GM19452 (cell line): ENCODE measurements around the gene UACA.

Experiments
- ATAC-seq: cut with Tn5 transposase; IDR thresholded peaks from one replicate; pipeline ENCODE4 v1.9.1; 2021; ENCODE audit not compliant: unreplicated experiment

The UACA gene

DNA sequence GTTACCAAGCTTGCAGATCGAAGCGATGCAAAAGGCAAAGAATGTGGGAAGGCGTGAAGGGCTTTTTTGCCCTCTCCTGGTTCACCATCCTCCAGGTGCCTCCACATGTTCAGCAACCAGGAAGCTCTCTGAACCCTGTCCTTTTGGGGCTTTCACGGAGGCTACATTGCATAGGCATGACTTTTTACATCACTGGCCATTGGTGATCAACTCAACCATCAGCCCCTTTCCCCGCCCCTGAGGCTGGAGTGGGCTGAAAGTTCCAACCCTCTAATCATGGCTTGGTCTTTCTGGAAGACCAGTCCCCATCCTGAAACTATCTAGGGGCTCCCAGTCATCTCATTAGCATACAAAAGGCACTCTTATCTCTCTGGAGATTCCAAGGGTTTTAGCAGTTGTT lies 52.6 kb downstream of the UACA start:
- ATAC-seq = no peak

DNA sequence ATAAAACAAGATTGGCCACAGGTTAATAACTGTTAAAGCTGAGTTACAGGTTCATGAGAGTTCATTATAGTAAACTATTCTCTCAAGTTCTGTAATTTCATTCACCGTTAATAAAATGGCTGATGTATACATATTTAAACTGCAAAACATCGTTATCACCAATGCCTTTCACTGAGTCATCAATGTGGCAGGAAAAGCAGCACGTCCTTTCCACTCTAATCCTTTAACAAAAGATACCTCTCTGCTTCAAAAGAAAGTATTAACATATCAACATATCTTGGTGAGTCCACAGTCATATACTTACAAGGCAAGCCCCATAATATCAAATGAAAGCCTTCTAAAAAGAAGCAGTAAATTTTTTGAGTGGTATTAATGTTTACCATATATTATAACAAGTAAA lies 54.5 kb downstream of the UACA start:
- ATAC-seq = no peak

DNA sequence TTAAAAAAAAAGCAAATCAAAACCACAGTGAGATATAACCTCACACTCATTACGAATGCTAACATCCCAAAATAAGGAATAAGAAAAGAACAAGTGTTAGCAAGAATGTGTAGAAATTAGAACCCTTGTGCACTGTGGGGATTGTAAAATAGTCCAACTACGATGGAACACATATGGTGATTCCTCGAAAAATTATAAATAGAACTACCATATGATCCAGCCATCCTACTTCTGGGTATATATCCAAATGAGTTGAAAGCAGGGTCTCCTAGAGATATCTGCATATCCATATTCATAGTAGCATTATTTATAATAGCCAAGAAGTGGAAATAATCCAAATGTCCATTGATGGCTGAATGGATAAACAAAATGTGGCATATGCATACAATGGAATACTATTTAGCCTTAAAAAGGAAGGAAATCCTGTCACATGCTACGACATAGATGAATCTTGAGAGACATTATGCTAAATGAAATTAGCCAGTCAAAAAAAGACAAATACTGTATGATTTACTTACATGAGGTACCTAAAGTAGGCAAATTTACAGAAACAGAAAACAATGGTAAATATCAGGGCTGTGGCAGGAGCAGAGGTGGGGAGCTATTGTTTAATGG lies 55.6 kb downstream of the UACA start:
- no peak for ATAC-seq

DNA sequence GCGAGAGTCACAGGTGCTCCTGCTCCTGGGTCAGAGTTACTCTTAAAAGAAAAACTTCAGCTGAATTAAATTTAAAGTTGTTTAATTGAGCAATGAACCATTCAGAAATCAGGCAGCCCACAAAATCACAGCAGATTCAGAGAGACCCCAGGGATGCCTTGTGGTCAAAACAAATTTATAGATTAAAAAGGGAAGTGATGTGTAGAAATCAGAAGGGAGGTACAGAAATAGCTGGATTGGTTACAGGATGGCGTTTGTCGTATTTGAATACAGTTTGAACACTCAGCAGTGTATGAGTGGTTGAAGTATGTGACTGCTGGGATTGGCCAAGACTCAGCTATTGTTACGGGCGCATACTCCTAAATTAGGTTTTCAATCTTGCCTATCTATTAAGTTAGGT lies 58.6 kb downstream of the UACA start:
- ATAC-seq = no peak

DNA sequence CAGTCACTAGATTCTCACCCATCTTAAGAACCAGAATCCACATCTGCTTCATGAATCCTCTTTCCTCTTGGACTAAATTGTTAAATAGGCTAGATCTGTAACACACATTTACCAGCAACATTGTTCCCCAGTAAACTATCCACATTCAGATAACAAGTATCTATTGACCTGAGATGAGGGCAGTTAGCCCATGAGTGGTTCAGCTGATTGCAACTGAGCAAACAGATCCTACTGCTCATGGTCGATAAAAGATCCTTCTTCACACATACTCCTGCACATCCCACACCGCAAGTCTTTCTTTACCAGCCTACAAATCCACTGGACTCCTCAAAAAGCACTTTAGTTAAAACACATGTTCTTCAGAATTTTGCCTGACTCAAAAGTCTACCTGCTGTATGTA lies 59.2 kb downstream of the UACA start:
- no peak for ATAC-seq

DNA sequence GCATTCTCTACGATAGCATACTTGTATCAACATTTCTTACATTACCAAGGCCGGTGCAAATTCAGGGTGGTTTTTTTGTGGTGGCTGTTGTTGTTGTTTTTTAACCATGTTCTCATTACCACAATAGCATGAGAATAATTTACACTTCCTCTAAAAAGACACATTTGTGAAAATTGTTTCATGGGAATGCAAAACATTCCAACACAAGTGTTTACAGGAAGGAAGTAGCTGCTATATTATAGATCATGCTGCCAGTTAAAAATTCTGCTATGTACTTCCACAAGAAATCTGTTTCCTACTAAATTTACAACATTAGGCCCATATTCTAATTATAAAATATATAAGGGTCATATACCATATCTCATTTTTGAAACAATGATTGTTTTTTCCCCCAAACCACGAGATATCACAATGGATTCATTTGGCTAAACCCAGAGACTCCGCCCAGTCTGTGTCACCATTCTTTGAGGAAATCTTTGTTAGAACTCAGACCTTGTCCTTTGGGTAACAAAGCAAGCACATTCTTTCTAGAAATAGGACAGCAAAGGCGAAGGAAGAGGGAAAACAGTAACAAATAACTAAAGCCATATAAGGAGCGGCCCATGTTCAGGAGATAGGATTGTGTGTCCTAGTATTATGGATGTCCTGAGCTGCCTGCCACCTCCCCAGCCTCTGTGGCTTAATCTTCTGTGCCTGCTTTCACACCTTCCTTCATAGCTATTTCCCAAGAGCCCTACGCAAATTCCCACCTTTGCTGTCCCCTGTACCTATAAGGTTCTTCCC lies 60.1 kb downstream of the UACA start:
- no peak for ATAC-seq

DNA sequence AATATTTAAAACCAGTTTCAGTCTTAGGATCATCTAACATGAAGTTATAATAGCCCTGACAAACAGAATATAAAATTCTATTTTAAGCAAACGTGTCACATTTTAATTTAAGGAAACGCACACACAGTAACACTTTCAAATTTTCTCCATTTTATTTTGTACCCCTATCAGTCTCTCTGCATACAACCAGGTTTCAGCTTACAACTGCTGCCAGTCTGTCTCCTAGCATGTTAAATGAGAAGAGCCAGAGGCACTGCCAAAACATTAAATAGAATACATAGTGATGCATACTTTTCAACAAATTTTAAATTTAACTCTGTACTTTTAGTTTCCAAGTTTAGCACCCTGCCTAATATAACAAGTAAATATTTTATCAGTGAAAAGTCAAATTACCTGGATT lies 60.8 kb downstream of the UACA start:
- ATAC-seq = no peak

DNA sequence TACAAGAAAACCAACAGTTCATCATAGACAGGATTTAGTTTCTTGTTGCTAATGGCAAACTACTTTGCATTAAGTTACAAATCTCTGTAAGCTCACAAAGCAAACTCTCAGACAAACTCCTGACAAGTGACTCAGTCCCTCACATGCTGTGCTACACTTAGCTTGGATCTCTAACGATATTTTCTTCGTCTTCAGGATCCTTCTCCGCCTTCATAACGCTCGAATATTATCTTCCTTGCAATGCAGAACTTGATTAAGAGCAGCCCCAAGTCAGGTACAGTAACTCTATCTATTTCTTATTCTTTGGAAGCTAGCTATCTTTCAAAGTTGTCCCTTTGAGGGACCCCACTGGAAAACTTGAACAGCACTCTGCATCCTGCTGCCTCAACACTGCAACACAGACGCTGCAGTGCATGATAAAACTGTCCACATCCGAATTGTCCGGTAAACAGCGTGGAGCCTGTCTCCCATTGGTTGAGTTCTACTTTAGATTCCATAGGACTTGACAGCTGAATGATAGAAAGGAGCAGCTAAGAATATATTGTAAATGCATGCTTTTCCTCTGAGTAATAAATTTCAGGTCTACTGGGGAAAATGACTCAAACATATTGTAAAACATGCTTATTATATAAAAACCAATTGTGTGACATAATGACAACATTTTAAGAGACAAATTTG lies 61.3 kb downstream of the UACA start:
- ATAC-seq = no peak

DNA sequence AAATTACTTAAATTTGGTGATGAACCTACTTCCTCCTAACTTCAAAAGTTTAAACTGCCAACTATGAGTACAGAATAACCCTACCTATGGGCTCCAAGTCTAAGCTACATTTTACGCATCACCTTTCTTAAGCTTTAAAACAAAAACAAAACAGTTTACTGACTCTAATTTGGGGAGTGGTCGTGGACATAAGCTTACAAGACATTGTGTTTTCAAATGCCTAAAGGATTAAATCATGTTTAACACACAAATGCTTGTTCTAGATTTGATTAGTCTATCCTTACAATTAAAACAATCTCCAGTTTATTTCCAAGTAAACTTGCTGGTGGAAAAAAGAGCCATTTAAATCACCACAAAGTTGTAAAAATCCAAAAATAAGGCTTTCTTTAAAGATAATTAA lies 62.2 kb downstream of the UACA start:
- ATAC-seq = no peak

DNA sequence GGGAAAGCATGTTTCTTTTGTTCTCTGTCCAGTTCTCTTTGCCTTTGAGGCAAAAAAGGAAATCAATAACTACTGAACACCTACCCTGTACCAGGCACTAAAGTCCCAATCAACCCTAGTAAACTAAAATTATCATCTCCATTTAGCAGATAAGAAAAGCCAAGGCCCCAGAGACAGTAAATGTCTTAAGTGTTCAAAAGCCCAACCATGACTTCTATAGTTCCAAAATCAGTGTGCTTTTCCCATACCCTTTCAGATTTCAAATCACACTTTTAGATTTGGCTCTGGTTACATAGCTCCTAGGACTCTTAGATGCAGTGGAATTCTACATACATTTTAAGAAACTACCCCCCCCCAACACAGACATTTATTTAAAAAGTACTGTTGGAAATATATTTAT lies 63.5 kb downstream of the UACA start:
- no peak for ATAC-seq

DNA sequence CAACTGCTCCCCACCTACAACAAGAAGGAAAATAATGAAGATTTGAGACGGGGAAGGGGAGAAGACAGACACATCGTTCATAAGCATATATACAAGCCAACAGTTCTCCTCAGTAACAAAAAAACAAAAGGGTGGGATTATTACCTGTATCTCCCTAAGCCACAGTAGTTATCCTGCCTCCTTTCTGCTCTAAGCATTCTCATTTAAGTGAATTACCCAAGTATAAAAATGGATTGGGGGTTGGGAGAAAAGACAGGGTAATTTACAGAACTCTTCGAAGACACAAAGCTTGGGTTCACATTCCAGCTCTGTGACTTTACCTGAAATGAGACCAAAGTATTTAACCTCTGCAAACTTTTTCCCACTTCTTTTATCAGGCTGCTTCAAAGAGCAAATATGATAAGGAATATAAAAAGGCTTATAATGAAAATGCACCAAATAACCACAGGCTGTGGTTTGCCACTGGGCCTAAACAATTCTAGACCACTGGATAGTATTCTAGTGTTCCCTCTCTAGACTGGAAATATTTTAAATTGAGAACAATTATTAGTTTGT lies 64.4 kb downstream of the UACA start:
- no peak for ATAC-seq

DNA sequence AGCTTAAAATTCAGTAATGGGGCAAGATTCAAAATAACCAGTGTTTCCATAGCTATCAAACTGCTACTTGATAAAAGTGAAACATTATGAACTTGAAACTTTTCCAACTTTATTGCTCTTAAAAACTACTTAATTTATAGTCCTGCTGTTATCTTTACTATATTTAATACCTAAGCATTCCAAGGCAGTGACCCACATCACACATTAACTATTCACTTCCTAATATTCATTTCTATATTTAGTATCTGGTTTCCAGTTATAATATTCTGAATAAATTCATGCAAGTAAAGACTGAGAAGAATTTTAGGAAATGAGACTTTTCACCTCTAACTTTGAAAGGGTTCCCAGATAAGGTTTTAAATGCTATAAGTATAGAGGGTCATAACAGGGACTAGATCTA lies 64.9 kb downstream of the UACA start:
- no peak for ATAC-seq

DNA sequence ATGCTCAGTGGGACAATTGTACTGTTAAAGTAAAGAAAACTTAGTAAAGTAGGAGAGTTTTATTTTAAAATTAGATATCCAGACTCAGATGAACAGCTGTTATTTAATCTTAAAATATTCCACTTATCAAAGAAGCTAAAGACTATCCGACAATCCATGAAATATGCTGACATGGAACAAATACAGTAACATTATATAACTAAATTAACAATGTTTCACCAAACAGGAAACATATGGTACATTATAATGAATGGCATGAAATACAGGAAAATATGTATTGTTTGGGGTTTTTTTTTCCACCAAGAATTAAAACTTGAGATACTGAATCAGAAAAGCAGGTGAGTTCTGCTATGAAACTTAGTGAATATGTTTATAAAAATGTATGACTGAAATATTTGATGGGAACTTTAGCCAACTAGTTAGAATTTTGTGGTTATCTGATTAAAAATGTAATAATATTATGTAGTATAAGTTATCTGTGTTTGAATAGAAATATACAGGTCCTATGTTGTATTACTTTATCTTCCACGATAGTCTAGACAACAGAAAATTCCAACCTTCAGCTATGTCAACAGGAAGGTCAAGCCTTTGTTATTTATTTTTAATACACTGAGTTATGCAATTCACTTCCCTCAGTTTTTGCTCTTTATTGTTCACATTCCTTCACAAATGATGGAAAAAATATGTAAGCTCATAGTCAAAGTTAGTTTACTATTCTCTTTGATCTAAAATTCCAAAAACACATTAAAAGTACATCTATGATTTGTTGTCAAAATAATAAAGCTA lies 72.7 kb downstream of the UACA start:
- no peak for ATAC-seq

DNA sequence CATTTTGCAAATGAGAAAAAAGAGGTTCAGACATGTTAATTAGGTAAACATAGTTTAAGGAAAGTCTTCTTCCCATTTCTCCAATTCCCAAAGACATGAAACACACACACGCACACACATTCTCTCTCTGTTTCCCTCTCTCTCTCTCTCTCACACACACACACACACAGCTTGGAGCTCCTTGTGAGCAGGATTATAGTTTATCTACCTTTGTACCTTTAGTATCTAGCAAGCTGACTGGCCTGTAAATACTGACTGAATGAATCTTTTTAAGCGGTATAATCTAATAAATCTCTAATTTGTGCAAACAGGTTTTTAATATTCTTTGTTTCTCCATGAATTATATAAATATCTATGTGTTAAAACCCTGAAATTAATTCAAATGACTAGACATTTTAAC lies 73.3 kb downstream of the UACA start:
- no peak for ATAC-seq

DNA sequence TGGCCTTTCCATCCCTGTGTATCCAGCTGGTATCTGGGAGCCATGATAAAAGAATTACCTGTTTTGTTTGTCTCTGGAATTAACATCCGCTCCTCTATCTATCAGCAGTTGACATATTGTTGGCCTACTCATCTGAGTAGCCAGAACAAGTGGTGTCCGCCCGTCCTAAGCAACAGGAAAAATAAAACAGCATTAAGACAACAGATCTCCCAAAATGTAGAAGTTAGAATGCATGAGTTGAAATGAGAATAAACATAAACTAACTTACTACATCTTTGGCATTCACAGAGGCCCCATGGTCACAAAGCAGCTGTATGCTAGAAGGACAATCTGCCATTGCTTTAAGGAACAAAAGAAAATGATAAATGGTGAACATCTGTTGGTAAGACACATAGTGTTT lies 75.9 kb downstream of the UACA start:
- ATAC-seq = no peak

DNA sequence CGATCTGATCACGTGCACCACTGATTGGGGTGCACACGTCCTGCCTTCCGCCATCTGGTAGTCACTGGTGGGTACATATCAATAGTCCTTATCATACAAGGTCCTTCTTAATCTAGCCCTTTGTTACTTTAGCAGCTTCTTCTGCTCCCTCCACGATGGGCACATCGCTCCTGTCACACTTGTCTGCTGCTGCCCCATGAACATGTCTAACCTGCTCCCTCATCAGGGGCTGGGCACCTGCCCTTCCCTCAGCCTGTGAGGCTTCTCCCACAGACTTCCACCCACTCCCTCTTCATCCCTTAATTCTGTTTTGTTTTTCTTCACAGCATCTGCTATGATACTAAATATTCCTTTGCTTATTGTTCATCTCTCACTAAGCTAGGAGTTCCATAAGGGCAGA lies 82.5 kb downstream of the UACA start:
- no peak for ATAC-seq

DNA sequence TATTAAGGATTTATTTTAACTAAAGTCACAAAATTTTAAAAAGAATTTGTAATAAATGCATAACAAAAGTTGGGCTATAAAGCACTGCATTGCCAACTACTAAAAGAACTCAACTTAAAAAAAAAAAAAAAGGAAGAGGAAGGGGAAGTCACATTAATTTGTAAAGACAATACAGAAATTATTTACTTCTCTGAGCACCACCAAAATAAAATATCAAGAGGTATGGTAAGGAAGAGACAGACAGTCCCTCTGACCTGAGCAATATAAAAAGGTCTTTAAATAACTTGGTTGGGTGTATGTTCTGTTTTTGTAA lies 83.5 kb downstream of the UACA start:
- ATAC-seq = no peak

DNA sequence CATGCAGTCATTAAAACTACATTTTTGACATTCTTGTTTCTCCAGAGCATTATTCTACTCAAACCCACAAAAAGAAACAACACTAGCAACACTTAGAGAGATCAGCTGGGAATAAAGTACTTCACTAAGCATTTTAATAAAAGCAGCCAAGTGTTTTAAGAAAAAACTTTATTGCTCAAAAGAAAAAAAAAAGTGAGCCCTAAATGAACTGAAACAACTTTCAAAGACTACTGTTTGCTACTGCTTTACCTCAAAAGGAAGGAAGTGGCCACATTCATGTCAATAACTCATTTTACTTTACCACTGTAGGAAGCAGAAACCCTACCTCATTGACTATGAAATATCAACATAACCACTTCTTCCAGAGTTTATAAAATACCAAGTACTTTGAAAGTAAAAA lies 91.3 kb downstream of the UACA start:
- peak; percentile 72 for ATAC-seq

DNA sequence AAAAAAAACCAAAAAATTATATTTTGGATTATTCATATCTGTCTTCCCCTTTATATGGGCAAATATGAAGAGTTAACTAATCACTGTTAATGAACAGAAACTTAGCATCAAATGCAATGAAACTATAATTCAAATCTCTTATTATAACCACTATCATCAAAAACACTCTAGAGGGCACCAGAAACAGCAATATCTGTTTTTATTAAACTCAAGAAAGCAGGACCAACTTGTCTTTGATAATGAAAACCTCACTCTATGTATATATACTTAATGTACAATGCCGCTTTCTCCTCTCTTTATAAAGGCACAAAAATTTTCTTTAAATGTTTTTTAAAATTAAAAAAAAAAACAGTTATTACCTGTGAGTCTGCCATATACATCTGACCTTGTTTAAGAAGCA lies 92.7 kb downstream of the UACA start:
- no peak for ATAC-seq

DNA sequence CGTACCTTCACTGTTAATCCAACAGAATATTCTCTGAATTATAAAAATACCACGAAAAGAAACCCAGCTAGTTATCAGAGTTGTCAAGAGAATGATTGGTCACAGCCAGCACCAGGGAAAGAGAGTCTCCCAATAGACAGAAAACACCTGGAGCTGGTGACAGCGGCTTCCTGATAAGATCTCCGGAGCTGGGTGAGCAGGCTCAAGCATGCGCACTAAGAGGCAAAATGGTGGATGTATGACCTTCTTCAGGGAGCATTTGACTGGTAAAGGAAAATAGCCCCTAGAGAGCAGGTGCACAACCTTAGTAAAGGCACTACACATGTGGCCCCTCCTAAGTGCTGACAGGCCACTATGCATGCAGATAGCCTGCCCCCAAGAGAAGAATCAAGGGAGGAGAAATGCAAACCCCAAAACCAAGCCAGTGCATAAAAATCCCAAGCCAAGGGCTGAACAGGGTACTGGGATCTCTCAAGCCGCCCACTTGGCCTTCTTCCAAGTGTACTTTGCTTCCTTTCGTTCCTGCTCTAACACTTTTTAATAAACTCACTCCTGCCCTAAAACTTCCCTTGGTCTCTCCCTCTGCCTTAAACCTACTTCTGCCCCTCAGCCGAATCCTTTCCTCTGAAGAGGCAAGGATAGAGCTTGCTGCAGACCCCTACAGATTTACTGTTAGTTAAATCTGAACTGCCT lies 93.2 kb downstream of the UACA start:
- ATAC-seq = no peak
